GM13977 (cell line): ENCODE data around the gene ATXN7L2.

ENCODE experiments used
- DNase-seq: peaks from one replicate; pipeline ENCODE4 v3.0.0; 2012; ENCODE audit warnings: low spot score
- in situ Hi-C: fragments of 300-500 bp; cut with MboI; formaldehyde crosslinking; loops from one replicate; pipeline ENCODE4 v1.12.0; 2022; ENCODE audit warnings: low sequenced_read_pairs, low pct_unique_long_range_greater_than_20kb, mixed read lengths, inconsistent platforms; ENCODE audit not compliant: unreplicated experiment
- TF ChIP-seq, protein P1 (sequence below): IDR thresholded peaks from 2 replicates; pipeline ENCODE4 v1.5.1; 2012; ENCODE audit warnings: mild to moderate bottlenecking, control low read depth; ENCODE audit not compliant: insufficient read depth; ENCODE audit errors: extremely low read depth, missing control alignments

ATXN7L2 gene

GRCh38 chr1:109509176-109510134, 25.8 kb downstream of the ATXN7L2 start, which contains the start of gene AMIGO1:
Gene AMIGO1 (minus strand): TSS chr1:109509727. CDS start chr1:109508912, 815 bp downstream.
- TF ChIP-seq, protein P1, sequence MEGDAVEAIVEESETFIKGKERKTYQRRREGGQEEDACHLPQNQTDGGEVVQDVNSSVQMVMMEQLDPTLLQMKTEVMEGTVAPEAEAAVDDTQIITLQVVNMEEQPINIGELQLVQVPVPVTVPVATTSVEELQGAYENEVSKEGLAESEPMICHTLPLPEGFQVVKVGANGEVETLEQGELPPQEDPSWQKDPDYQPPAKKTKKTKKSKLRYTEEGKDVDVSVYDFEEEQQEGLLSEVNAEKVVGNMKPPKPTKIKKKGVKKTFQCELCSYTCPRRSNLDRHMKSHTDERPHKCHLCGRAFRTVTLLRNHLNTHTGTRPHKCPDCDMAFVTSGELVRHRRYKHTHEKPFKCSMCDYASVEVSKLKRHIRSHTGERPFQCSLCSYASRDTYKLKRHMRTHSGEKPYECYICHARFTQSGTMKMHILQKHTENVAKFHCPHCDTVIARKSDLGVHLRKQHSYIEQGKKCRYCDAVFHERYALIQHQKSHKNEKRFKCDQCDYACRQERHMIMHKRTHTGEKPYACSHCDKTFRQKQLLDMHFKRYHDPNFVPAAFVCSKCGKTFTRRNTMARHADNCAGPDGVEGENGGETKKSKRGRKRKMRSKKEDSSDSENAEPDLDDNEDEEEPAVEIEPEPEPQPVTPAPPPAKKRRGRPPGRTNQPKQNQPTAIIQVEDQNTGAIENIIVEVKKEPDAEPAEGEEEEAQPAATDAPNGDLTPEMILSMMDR: no peak
- in situ Hi-C loops: no loop called here
- peak; percentile 88 for DNase-seq

GRCh38 chr1:109513110-109513710, 29.5 kb downstream of the ATXN7L2 start:
- TF ChIP-seq, protein P1: no peak
- in situ Hi-C loops: no loop called here
- no peak for DNase-seq

DNA sequence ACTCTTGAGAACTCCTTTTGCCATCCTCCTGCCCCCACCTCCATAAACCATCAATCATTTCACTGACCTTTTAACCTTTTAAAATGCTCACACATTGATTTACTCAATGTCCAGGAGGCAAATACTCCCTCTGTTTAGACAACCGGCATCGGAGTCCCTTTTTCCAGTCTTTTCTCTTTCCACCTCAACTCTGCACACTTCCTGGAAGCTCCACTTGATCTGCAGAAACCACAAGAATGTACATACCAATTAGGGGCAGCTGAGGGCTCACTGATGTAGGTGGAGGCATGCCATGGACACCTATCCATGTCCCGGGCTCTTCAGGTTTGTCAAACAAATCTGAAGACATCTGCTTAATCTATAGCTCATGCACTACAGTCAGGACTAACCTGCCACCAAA, 31.1 kb downstream of the ATXN7L2 start:
- DNase-seq: no peak
- in situ Hi-C loops: no loop called here

GRCh38 chr1:109516872-109517271, 33.2 kb downstream of the ATXN7L2 start:
- in situ Hi-C loops: no loop called here
- DNase-seq: no peak
- TF ChIP-seq, protein P1: no peak

More for the DNA sequence above, 31.1 kb downstream of the ATXN7L2 start:
- TF ChIP-seq, protein P1: no peak

- TF ChIP-seq, protein P1: no peak
- no peak for DNase-seq
- in situ Hi-C loops: no loop called here
These were observed 33.6 kb downstream of the ATXN7L2 start for GRCh38 chr1:109517337-109517736.

GRCh38 chr1:109521002-109521951, 37.6 kb downstream of the ATXN7L2 start:
- in situ Hi-C loops: no loop called here
- TF ChIP-seq, protein P1: no peak

More at GRCh38 chr1:109521002-109521951, 37.6 kb downstream of the ATXN7L2 start:
- DNase-seq: no peak
